Activated T-cell treated with anti-CD3 and anti-CD28 coated beads, Interleukin-2, amount 50 U/mL, for 4 hours (primary cell): ENCODE data around the gene UBASH3A. TPM values are rescaled to one million over a fixed set of nuclear protein-coding genes. Genes with fewer than 3 reads are reported as not detected.
A peak's percentile ranks its signal among the peaks of the same experiment; 100 is the strongest.

ENCODE experiments used
- ATAC-seq, 2 donors: fragments of 200-7000 bp; cut with Tn5 transposase; one replicate each; pipeline ENCODE4 v1.10.0; 2021
- DNase-seq: peaks from one replicate; pipeline ENCODE4 v3.0.0-alpha.2; 2020
- H3K27me3 Mint-ChIP-seq: one replicate; pipeline ENCODE4 v1.8.0; 2021; ENCODE audit warnings: low read depth, mixed read lengths
- H3K36me3 Mint-ChIP-seq: one replicate; pipeline ENCODE4 v1.8.0; 2022; ENCODE audit warnings: mixed read lengths; ENCODE audit not compliant: insufficient read depth
- H3K4me1 Mint-ChIP-seq: one replicate; pipeline ENCODE4 v1.8.0; 2021; ENCODE audit warnings: low read depth, mixed read lengths
- H3K4me3 Mint-ChIP-seq: one replicate; pipeline ENCODE4 v1.8.0; 2021; ENCODE audit warnings: mild to moderate bottlenecking, moderate library complexity, mixed read lengths
- H3K9me3 Mint-ChIP-seq: one replicate; pipeline ENCODE4 v1.8.0; 2021; ENCODE audit warnings: mixed read lengths
- total RNA-seq, 3 donors: library from RNA; stranded (reverse); gene quantifications; one replicate each; pipeline ENCODE4 v1.2.1, GENCODE V29; 2021

UBASH3A gene
- total RNA-seq, 3 donors from 2014 or later = 8.8 to 13.7 (median 11.3) TPM

GRCh38 chr21:42430521-42430920 is 26.8 kb downstream of the UBASH3A start:
- Mint-ChIP-seq H3K4me1 (peaks cover 39% of the 10 kb centered on the region), H3K4me3 (no peak overlapping the region), H3K27me3 (no peaks in the 10 kb centered on the region), H3K9me3 (peaks cover 4% of the 10 kb centered on the region), H3K36me3 (peaks cover 62% of the 10 kb centered on the region)
- no peak for DNase-seq
- ATAC-seq = no peak

GRCh38 chr21:42431196-42431595 is 27.5 kb downstream of the UBASH3A start:
- H3K27me3 Mint-ChIP-seq = no peaks in the 10 kb centered on the region
- H3K36me3 Mint-ChIP-seq = peaks cover 63% of the 10 kb centered on the region
- peaks cover 4% of the 10 kb centered on the region for H3K9me3 Mint-ChIP-seq
- ATAC-seq (no peak), DNase-seq (no peak)
- peaks cover 33% of the 10 kb centered on the region for H3K4me1 Mint-ChIP-seq
- H3K4me3 Mint-ChIP-seq = no peak overlapping the region

- ATAC-seq (no peak), DNase-seq (no peak)
- Mint-ChIP-seq H3K4me3 (no peak overlapping the region), H3K4me1 (peaks cover 29% of the 10 kb centered on the region), H3K9me3 (peaks cover 4% of the 10 kb centered on the region), H3K36me3 (peaks cover 68% of the 10 kb centered on the region), H3K27me3 (no peaks in the 10 kb centered on the region)
Measured at GRCh38 chr21:42432695-42433094, 29.0 kb downstream of the UBASH3A start.

GRCh38 chr21:42433946-42434551 is 30.3 kb downstream of the UBASH3A start:
- peaks cover 72% of the 10 kb centered on the region for H3K36me3 Mint-ChIP-seq
- peaks cover 4% of the 10 kb centered on the region for H3K9me3 Mint-ChIP-seq
- no peaks in the 10 kb centered on the region for H3K27me3 Mint-ChIP-seq
- no peak overlapping the region for H3K4me3 Mint-ChIP-seq
- ATAC-seq (no peak), DNase-seq (no peak)
- H3K4me1 Mint-ChIP-seq = peaks cover 37% of the 10 kb centered on the region

GRCh38 chr21:42434884-42435283 is 31.2 kb downstream of the UBASH3A start:
- peaks cover 4% of the 10 kb centered on the region for H3K9me3 Mint-ChIP-seq
- peaks cover 45% of the 10 kb centered on the region for H3K4me1 Mint-ChIP-seq
- peaks cover 77% of the 10 kb centered on the region for H3K36me3 Mint-ChIP-seq
- no peaks in the 10 kb centered on the region for H3K27me3 Mint-ChIP-seq
- no peak for DNase-seq
- H3K4me3 Mint-ChIP-seq = no peak overlapping the region
- no peak for ATAC-seq

GRCh38 chr21:42435401-42435800 is 31.7 kb downstream of the UBASH3A start:
- H3K4me1 Mint-ChIP-seq = peaks cover 51% of the 10 kb centered on the region

GRCh38 chr21:42435833-42436232 is 32.1 kb downstream of the UBASH3A start:
- Mint-ChIP-seq H3K27me3 (no peaks in the 10 kb centered on the region), H3K4me3 (no peak overlapping the region), H3K36me3 (peaks cover 85% of the 10 kb centered on the region), H3K4me1 (peaks cover 55% of the 10 kb centered on the region), H3K9me3 (peaks cover 4% of the 10 kb centered on the region)
- DNase-seq = no peak
- ATAC-seq = no peak

More at GRCh38 chr21:42435401-42435800, 31.7 kb downstream of the UBASH3A start:
- H3K27me3 Mint-ChIP-seq = no peaks in the 10 kb centered on the region
- peaks cover 4% of the 10 kb centered on the region for H3K9me3 Mint-ChIP-seq
- ATAC-seq (no peak), DNase-seq (no peak)
- H3K4me3 Mint-ChIP-seq = no peak overlapping the region
- H3K36me3 Mint-ChIP-seq = peaks cover 81% of the 10 kb centered on the region

GRCh38 chr21:42436914-42437313 is 33.2 kb downstream of the UBASH3A start:
- DNase-seq (no peak), ATAC-seq (no peak)
- H3K4me3 Mint-ChIP-seq = no peak overlapping the region
- H3K36me3 Mint-ChIP-seq = peaks cover 82% of the 10 kb centered on the region
- H3K27me3 Mint-ChIP-seq = no peaks in the 10 kb centered on the region
- H3K4me1 Mint-ChIP-seq = peaks cover 59% of the 10 kb centered on the region
- peaks cover 4% of the 10 kb centered on the region for H3K9me3 Mint-ChIP-seq

GRCh38 chr21:42437786-42438185 is 34.1 kb downstream of the UBASH3A start:
- no peak for ATAC-seq
- H3K4me3 Mint-ChIP-seq = no peak overlapping the region
- DNase-seq = no peak
- peaks cover 82% of the 10 kb centered on the region for H3K36me3 Mint-ChIP-seq
- no peaks in the 10 kb centered on the region for H3K27me3 Mint-ChIP-seq
- peaks cover 59% of the 10 kb centered on the region for H3K4me1 Mint-ChIP-seq
- no peaks in the 10 kb centered on the region for H3K9me3 Mint-ChIP-seq

- Mint-ChIP-seq H3K27me3 (no peaks in the 10 kb centered on the region), H3K4me3 (no peak overlapping the region), H3K9me3 (no peaks in the 10 kb centered on the region), H3K4me1 (peaks cover 55% of the 10 kb centered on the region), H3K36me3 (peaks cover 80% of the 10 kb centered on the region)
- DNase-seq (no peak), ATAC-seq (no peak)
Measured at GRCh38 chr21:42438316-42439205, 34.9 kb downstream of the UBASH3A start.

- peaks cover 48% of the 10 kb centered on the region for H3K4me1 Mint-ChIP-seq
- peak; percentile 75 to 81 for ATAC-seq
- no peaks in the 10 kb centered on the region for H3K9me3 Mint-ChIP-seq
- peak; percentile 46 for DNase-seq
- H3K4me3 Mint-ChIP-seq = peak overlapping the region; percentile 6
- peaks cover 73% of the 10 kb centered on the region for H3K36me3 Mint-ChIP-seq
- no peaks in the 10 kb centered on the region for H3K27me3 Mint-ChIP-seq
Measured at GRCh38 chr21:42439284-42440186, 35.8 kb downstream of the UBASH3A start.

GRCh38 chr21:42440187-42440792 is 36.6 kb downstream of the UBASH3A start:
- Mint-ChIP-seq H3K4me3 (no peak overlapping the region), H3K4me1 (peaks cover 41% of the 10 kb centered on the region), H3K36me3 (peaks cover 66% of the 10 kb centered on the region), H3K9me3 (no peaks in the 10 kb centered on the region), H3K27me3 (no peaks in the 10 kb centered on the region)
- DNase-seq (no peak), ATAC-seq (peak; percentile 25 to 70)

GRCh38 chr21:42441963-42442362 is 38.3 kb downstream of the UBASH3A start:
- no peaks in the 10 kb centered on the region for H3K27me3 Mint-ChIP-seq
- H3K36me3 Mint-ChIP-seq = peaks cover 67% of the 10 kb centered on the region
- H3K9me3 Mint-ChIP-seq = no peaks in the 10 kb centered on the region
- DNase-seq (no peak), ATAC-seq (no peak)
- H3K4me1 Mint-ChIP-seq = peaks cover 42% of the 10 kb centered on the region
- H3K4me3 Mint-ChIP-seq = no peak overlapping the region
